Effector CD8-positive, alpha-beta T cell (primary cell): ENCODE data around the gene OSCAR.

Experiments
- DNase-seq: peaks from one replicate; lab custom pipeline; 2025; lab: John Stamatoyannopoulos, UW
- total RNA-seq, 4 experiments: gene quantifications; one replicate each; lab custom pipeline; 2026; lab: John Stamatoyannopoulos, UW

The OSCAR gene
- total RNA-seq = 0 to 0.97 (median 0.36) reads per million in 4 experiments

- DNase-seq = no peak
Observed at GRCh38 chr19:54100561-54100960, at the start of gene OSCAR. OSCAR (minus strand) TSS chr19:54100803; CDS start chr19:54100792, 11 bp downstream.

- DNase-seq = no peak
Observed at GRCh38 chr19:54149021-54149812, 48.6 kb upstream of the OSCAR start.

- DNase-seq = no peak
Observed at GRCh38 chr19:54148158-54148557, 47.6 kb upstream of the OSCAR start.

- DNase-seq = no peak
Observed at GRCh38 chr19:54147676-54148075, 47.1 kb upstream of the OSCAR start.

GRCh38 chr19:54145541-54146158 lies 45.0 kb upstream of the OSCAR start:
- no peak for DNase-seq

- DNase-seq = no peak
Observed at GRCh38 chr19:54142166-54142780, 41.7 kb upstream of the OSCAR start.

GRCh38 chr19:54141356-54141755 lies 40.8 kb upstream of the OSCAR start:
- DNase-seq = no peak

- DNase-seq = peak; percentile 17
Observed at GRCh38 chr19:54138489-54139256, 38.1 kb upstream of the OSCAR start.

GRCh38 chr19:54137699-54138488 lies 37.3 kb upstream of the OSCAR start, which contains the start of gene CNOT3:
CNOT3 (plus strand) TSS chr19:54137762; CDS start chr19:54142979, 5,217 bp downstream.
- DNase-seq = peak; percentile 39

GRCh38 chr19:54136864-54137698 lies 36.5 kb upstream of the OSCAR start:
- peak; percentile 100 for DNase-seq

GRCh38 chr19:54136086-54136863 lies 35.7 kb upstream of the OSCAR start:
- no peak for DNase-seq

GRCh38 chr19:54133957-54134590 lies 33.5 kb upstream of the OSCAR start:
- no peak for DNase-seq

GRCh38 chr19:54133312-54133956 lies 32.8 kb upstream of the OSCAR start:
- no peak for DNase-seq

GRCh38 chr19:54129617-54129996 lies 29.0 kb upstream of the OSCAR start:
- no peak for DNase-seq

- no peak for DNase-seq
Observed at GRCh38 chr19:54128796-54129616, 28.4 kb upstream of the OSCAR start.

- DNase-seq = no peak
Observed at GRCh38 chr19:54128441-54128725, 27.8 kb upstream of the OSCAR start.

GRCh38 chr19:54127688-54128440 lies 27.3 kb upstream of the OSCAR start:
- DNase-seq = no peak
